T-helper 1 cell (primary cell): ENCODE results near the gene UGT1A8.
"Not testable (repeated sequence)": the region's sequence is repeated elsewhere in the genome, so short reads cannot be mapped to it uniquely, and the experiment has no call there.

ENCODE experiments used
- DNase-seq, 5 donors: peaks; one replicate each; pipeline ENCODE4 v3.0.0-alpha.2; 2012 to 2020

UGT1A8 gene

DNA sequence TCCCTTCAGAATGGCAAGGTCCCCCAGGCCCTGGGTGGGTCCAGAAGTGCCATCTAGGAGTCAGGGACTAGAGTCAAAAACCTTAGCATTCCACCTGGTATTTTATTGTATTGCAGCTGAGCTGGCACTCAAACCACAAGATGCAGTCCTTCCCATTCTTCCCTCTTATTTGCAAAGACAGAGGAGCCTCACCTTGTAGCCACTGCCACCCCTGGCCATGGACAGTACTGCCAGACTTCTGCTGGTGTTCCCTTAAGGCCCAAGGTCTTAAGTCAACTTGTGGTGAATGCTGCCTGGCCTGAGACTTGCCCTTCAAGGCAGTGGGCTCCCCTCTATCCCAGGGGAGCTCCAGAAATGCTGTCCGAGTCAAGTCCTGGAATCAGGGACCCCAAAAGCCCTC is 25.7 kb downstream of the UGT1A8 start:
- DNase-seq, result no peak

DNA sequence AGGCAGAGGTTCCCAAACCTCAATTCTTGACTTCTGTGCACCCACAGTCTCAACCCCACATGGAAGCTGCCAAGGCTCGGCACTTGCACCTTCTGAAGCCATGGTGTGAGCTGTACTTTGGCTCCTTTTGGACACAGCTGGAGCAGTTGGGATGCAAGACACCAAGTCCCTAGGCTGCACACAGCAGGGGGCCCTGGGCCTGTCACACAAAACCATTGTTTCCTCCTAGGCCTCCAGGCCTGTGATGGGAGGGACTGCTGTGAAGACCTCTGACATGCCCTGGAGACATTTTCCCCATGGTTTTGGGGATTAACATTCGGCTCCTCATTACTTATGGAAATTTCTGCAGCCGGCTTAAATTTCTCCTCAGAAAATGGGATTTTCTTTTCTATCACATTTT is 28.6 kb downstream of the UGT1A8 start:
- not testable (repeated sequence) for DNase-seq

DNA sequence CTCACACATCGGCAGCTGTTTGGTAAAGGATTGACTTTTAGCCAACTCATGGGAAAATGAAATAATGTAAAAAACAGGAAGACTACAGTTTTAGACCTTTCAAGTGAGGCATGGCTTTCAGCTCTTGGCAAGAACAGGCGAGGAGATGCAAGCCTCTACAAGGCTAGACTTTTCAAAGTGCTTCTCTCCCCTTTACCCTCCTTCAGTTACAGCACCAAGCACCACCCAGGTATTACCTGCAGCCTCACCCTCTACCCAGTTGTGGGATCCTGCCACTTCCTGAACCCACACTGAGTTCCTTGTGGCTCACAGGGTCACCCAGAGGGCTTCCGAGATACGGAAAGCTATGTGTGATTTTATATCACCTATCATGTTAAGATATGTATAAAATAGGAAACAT is 33.5 kb downstream of the UGT1A8 start:
- no peak for DNase-seq

DNA sequence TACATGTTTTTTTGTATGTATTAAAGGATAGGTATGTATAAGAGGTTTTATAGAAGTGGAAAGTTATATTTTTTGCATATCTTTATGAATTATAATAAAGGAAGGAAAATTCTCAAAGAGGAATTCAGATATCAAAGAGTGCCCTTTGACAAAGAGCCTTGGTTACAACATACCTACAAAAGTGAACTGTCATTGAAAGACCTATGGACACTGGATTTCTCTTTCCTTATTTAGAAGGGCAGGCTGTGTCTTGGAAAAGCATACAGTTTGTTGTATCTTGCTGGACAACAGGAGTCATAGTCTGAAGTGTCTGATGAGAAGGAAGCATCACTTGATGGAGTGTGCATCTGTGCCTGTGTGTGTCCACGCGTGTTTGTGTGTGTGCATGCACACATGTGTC is 34.0 kb downstream of the UGT1A8 start:
- DNase-seq, result no peak

DNA sequence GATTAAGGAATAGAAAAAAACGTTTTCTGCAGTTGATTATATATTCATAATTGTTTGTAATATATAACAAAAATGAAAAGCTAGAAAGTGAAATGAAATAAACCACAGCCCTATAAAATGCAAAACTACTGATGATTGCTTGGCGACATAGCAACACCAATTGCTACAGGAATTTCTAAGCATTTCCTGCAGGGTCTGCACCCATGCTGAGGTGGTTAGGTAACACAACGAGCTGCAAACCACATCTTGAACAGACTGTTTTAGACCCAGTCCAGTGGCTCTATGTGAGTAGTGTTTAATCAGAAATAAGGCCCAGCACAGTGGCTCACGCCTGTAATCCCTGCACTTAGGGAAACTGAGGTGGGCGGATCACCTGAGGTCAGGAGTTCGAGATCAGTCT is 37.1 kb downstream of the UGT1A8 start:
- DNase-seq, result no peak

DNA sequence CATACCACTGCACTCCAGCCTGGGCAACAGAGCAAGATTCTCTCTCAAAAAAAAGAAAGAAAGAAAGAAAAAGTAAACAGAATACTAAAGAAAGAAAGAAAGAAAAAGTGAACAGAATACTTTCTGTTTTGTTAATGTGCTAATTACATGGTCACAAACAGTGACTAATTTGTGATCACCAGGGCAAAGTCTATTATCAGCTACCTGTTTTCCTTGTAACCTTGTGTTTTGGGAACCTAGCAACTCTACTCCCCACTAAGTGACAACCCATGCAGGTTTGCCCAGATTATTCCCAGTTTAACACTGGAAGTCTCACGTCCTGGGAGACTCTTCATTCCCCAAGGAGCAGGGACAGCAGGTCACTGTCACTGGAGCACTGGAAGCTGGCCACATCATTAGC is 37.6 kb downstream of the UGT1A8 start:
- no peak for DNase-seq

DNA sequence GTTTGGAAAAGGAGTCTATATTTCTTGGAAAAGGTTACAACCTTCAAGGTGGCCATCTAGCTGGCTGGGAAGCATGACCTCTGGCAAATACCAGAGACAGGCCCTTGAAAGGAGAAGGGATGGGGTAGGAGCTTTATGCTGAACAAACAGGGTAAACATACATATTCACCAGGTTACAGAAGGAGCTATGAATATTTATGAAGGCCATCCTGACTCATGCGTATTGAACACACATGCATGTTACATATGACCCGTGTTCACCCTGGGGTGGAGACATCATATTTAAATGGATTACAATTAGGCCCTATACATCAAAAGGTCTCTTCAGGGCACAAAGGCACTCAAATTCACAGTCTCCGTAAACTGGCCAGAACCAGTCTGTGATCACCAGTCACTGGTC is 38.5 kb downstream of the UGT1A8 start:
- DNase-seq, result not testable (repeated sequence)

DNA sequence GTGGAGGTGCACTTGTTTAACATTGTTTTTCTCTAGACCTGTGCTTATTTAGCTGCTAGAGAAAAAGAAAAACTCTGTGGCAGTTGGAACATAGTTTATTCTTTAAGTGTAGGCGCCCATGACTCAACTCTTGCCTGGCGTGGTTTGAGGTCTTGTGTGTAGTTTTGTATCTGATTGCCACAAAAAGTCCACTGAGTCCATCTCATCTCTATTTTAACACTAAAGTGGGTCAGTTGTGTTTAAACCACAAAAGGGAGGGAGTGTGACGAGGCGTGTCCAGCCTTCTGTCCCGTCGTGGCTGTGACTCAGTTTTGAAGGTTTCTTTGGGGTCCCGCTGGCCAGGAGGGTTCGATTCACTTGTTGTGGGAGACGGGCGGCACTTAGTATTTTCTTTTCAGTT is 39.0 kb downstream of the UGT1A8 start:
- DNase-seq, result no peak

DNA sequence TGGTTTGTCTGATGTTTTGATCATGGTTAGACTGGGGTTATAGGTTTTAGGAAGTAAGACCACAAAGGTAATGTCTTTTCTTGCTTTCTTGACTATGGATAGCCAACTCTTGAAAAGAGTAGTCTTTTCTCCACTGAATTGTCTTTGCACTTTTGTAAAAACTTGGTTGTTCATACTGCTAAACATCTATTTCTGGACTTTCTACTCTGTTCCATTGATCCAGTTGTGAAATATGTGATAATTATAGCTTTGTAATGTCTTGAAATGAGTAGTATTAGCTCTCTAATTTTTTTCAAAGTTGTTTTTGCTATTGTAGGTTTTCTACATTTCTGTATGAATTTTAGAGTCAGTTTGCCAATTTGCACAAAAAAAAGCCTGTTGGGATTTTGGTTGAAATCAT is 41.2 kb downstream of the UGT1A8 start:
- no peak for DNase-seq

DNA sequence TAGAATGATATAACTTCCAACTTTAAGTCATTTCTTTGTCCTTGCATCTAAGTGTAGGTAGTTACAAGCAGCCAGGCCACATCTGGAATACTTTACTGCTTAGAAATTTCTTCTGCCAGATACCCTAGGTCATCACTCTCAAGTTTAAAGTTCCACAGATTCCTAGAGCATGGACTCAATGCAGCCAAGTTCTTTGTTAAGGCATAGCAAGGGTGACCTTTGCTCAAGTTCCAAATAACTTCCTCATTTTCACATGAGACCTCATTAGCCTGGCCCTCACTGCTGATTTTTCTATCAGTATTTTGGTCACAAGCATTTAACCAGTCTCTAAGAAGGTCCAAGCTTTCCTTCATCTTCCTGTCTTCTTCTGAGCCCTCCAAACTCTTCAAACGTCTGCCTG is 46.5 kb downstream of the UGT1A8 start:
- no peak for DNase-seq

DNA sequence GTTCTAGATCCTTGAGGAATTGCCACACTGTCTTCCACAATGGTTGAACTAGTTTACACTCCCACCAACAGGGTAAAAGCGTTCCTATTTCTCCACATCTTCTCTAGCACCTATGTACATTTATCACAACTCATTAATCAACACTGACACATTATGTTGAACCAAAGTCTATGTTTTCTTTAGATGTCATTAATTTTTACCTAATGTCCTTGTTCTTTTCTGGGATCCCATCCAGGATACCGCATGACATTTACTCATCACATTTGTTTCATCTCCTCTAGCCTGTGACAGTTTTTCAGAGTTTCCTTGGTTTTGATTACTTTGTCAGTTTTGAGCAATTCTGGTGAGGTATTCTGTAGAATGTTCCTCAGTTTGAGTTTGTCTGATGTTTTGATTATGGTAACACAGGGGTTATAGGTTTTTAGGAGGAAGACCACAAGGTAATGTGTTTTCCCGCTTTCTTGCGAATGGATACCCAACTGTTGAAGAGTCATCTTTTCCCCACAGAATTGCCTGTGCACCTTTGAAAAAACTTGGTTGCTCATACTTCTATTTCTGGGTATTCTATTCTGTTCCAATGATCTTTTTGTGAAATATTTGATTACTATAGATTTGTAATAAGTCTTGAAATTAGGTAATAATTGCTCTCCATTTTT is 51.3 kb downstream of the UGT1A8 start:
- DNase-seq, result no peak

DNA sequence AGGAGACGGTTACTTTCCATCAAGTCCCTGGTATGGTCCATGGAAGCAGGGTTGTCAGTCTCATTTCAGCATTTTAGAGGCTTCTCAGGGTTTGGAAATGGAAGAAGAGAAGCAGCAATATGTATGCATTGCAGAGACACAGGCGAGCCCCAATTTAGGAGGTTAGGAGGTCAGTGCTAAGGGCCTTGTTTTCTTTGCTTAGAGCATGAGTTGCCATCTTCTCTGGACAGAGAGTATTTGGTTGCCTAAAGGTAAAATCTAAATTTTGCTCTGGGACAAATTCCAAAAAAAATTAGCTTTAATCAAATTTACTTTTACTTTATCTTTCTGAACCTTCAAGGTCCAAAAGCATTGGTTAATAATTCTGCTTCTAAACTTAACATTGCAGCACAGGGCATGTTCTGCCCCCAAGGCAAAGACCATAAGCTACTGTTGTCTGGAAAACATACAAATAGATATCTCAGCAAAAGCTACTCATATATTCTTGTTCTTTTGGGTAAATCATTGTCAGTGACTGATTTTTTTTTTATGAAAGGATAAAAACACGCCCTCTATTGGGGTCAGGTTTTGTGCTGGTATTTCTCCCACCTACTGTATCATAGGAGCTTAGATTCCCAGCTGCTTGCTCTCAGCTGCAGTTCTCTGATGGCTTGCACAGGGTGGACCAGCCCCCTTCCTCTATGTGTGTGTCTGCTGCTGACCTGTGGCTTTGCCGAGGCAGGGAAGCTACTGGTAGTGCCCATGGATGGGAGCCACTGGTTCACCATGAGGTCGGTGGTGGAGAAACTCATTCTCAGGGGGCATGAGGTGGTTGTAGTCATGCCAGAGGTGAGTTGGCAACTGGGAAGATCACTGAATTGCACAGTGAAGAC is 54.1 kb downstream of the UGT1A8 start, which contains the start of gene UGT1A9:
Gene UGT1A9, plus strand, starts transcription at position 609 of the 872 bp plus-strand sequence. Its CDS starts 37 bp downstream, at position 646.
- no peak for DNase-seq

DNA sequence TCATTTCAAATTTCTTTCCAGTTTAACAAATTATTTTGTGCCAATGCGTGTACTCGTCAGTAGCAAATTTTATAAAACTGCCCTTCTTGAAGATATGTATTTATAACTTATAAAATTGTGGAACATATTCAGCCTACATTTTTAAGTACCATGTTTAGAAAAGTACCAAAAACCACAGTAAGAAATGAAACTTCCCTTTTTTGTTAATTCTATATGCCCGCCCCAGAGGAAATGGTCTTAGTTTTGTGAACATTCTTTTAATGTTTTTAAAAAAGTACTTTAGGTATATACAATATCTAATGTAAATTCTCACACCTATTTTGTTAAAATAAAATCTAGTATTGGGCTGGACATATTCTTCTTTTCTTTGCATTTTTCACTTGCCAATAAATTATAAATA is 55.5 kb downstream of the UGT1A8 start:
- no peak for DNase-seq

DNA sequence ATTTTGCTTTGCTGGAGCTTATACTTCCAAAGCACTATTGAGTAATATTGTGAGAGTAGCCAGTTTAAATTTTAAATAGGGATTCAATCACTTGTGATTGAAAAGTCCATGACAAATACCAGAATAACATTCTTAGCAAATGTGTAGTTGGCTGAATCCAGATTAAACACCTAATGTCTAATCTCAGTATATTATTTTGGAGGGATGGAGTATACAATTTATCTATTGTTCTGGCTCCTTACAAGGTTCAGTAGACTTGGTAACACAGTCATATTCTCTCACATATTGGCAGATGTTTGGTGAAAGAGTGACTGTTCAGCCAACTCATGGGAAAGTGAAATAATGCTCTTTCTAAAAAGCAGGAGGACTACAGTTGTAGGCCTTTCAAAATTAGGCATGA is 56.5 kb downstream of the UGT1A8 start:
- DNase-seq, result no peak

DNA sequence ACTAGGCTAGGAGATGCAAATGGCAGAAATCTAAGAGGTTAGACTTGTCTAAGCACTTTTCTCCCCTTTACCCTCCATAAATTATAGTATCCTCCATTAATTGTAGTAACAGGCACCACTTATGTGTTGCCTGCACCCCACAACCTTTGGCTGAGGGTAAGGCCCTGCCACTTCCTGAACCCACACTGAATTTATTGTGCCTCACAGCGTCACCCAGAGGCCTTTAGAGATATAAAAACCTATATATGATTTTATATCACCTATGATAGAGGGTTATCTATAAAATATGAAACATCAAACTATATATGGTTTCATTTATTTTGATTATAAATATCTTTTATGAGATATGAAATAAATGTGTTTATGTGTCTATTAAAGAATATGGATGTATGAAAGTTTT is 56.9 kb downstream of the UGT1A8 start:
- no peak for DNase-seq

DNA sequence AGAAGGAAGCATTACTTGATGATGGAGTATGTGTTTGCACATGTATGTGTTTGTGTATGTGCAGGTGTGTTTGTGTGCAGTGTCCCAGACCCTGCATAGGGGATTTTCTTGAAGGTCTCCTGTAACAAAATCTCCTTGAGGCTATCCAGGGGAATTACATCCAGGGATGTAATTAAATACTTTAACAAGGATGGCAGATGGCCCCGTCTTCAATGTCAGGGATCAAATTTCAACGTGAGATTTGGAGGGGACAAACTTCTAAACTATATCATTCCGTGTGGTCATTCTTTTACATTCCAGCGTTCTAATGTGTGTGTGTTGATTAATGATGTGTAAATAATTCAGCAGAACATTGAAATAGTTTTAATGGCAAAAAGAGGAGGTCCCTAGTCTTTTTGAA is 57.6 kb downstream of the UGT1A8 start:
- no peak for DNase-seq

DNA sequence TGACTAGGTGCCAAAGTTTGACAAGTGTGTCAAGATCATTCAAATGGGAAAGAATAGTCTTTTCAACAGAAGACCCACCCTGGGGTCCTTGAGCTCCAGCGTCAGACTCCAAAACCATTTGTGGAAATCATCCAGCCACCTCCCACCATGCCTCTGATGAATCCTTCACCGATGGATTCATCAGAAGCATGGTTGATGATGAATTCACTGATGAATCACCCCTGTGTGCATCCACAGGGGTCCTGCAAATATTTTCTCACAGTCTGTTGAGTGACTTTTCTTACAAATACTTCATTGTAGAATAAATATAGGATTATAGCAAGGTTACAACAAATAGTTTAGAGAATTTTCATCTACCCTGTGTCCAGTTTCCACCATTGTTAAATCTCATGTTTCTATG is 58.6 kb downstream of the UGT1A8 start:
- DNase-seq, result no peak

DNA sequence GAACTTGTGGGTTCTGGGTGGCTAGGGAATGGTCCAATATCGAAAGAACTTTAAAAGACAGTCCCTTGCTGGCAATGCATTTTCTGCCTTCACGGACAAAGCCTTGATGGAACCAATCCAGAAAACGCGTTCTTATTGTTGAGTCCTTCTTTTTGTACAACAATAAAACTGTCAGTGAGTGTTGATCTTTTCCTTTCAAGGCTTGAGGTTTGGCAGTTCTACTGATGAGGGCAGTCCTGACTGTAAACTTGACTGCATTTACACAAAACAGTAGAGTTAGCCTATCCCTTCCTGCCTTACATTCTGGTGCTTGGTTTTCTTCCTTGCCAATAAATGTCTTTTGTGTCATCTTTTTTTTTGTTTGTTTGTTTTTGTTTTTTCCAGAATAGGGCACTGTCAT is 61.8 kb downstream of the UGT1A8 start:
- DNase-seq, result no peak

DNA sequence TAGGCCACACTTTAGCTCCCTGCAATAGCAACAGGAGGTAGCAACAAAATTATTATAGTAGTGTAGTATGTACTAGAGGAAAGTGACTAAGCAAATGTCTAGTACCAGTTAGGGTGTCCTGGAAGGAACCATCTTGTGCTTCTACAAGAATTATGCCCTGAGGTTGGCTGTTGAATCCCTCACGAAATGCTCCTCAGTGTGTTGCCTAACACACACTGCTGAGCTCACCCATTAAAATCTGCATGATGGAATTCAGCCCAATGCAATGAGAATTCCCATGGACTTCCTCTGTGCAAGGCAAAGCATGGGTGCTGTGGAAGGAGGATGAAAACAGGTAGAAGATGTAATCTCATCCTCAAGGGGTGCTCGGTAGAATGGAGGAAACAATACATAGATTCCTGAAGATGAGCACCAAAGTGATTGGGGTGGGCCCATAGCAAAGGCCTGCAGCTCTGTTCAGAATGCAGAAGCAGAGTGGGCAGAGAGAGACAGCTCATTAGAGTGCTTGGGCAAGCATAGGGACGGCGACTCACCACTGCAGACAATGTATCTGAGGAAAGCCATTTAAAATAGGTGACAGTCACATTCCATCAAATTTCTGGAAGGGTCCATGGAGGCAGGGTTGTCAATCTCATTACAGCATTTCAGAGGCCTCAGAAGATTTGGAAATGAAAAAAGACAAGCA is 63.1 kb downstream of the UGT1A8 start:
- no peak for DNase-seq

DNA sequence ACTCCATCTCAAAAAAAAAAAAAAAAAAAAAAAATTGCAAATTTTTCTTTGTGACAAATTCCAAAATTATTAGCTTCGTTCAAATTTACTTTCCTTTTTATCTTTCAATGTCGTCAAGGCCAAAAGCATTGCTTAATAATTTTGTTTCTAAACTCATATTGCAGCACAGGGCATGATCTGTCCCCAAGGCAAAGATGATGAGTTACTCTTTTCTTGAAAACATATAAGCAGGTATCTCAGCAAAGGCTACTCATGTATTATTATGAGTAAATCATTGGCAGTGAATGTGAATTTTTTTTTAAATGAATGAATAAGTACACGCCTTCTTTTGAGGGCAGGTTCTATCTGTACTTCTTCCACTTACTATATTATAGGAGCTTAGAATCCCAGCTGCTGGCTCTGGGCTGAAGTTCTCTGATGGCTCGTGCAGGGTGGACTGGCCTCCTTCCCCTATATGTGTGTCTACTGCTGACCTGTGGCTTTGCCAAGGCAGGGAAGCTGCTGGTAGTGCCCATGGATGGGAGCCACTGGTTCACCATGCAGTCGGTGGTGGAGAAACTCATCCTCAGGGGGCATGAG is 64.2 kb downstream of the UGT1A8 start, which contains the start of gene UGT1A7:
Gene UGT1A7, plus strand, starts transcription at position 381 of the 579 bp plus-strand sequence. Its CDS starts 37 bp downstream, at position 418.
- DNase-seq, result no peak

DNA sequence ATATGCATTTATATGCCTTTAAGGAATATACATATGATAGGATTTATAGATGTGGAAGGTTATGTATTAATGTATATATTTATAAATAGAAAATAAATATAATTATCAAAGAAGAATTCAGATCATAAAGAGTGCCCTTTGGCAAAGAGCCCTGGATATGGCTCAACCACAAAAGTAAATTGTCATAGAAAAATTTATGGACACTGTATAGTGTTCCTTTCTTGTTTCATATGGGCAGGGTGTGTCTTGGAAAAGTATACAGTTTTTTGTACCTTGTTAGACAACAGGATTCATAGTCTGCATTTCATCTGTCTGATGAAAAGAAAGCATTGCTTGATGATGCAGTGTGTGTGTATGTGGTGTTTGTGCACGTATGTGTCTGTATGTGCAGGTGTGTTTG is 67.2 kb downstream of the UGT1A8 start:
- no peak for DNase-seq

DNA sequence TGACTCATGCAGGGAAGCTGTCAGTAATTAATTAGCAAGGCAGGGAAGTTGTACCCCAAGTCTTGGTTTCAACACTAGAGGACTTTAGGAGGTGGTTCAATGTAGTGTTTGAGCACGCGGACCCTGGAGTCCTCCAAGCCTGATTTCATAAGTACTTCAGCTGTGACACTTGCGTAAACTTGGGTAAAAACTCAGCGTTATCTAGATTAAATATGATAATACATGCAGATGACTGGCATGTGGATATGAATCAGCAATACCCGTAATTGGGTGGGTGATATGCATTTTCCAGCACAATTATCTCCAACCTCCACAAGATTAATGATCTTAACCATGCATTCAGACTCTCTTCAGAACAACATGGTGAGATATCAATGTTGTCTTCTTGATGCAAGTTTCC is 69.5 kb downstream of the UGT1A8 start:
- DNase-seq, result no peak

DNA sequence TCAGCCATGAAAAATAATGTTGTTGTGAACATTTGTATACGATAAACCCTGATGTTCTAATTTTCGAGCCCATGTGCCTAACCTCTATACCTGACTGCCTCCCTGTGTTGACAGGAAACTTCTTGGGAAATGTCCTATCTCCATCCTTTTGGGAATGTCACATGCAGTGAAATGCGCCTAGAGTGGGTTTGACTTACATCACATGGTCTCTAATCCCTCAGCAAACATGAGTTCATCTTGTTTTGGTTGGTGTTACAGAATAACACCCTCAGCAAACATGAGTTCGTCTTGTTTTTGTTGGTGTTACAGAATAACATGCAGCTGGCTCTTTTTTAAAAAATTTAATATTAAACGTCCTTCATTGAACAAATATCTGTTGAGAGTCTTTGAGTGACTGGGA is 70.9 kb downstream of the UGT1A8 start:
- no peak for DNase-seq
